ENCODE data around the gene ZC3H4.

GRCh38 chr19:47105874-47106273, 7.7 kb downstream of the ZC3H4 start:
- TF ChIP-seq POLR2A (IDR thresholded peaks at IDR 0.05), result no peak
- TF ChIP-seq CTCF (IDR thresholded peaks at IDR 0.05), result no peak
- no peak for TF ChIP-seq EP300 (IDR thresholded peaks at IDR 0.05)
- TF ChIP-seq POLR2AphosphoS5 (IDR thresholded peaks at IDR 0.05), result no peak

All from sigmoid colon (tissue), 4 donors.